WTC11 (cell line): ENCODE measurements around the gene RTP5. TPM values are rescaled to one million over a fixed set of nuclear protein-coding genes. Genes with fewer than 3 reads are reported as not detected.

Experiments
- ATAC-seq: fragments of 200-7000 bp; cut with Tn5 transposase; 2 replicates; pipeline ENCODE4 v1.10.0; 2021; ENCODE audit warnings: mild to moderate bottlenecking, moderate library complexity
- CTCF ChIA-PET: fragments of 300-600 bp; sonication (Branson Sonifier 250); formaldehyde crosslinking; loops from one replicate; lab custom pipeline; 2021; ENCODE audit warnings: antibody characterized with exemption; lab: Charles Lee
- POLR2A ChIA-PET: fragments of 350-600 bp; sonication (Branson Sonifier 250); formaldehyde crosslinking; loops from one replicate; lab custom pipeline; 2021; ENCODE audit warnings: antibody characterized with exemption; lab: Charles Lee
- DNase-seq: peaks from one replicate; pipeline ENCODE4 v3.0.0; 2021; ENCODE audit warnings: low spot score
- H3K27ac Mint-ChIP-seq: 2 replicates; pipeline ENCODE4 v1.8.0; 2021; ENCODE audit warnings: mixed read lengths
- H3K27me3 Mint-ChIP-seq: 2 replicates; pipeline ENCODE4 v1.8.0; 2021; ENCODE audit warnings: low read depth, mild to moderate bottlenecking, moderate library complexity, mixed read lengths
- H3K36me3 Mint-ChIP-seq: 2 replicates; pipeline ENCODE4 v1.8.0; 2021; ENCODE audit warnings: mixed read lengths
- H3K4me1 Mint-ChIP-seq: 2 replicates; pipeline ENCODE4 v1.8.0; 2022; ENCODE audit warnings: mixed read lengths
- H3K4me3 Mint-ChIP-seq: 2 replicates; pipeline ENCODE4 v1.8.0; 2021; ENCODE audit warnings: mild to moderate bottlenecking, moderate library complexity, mixed read lengths
- H3K9me3 Mint-ChIP-seq: 2 replicates; pipeline ENCODE4 v1.8.0; 2021; ENCODE audit warnings: mixed read lengths
- CDX4 ChIP-seq: fragments of 250-450 bp; sonication (Bioruptor Pico); IDR thresholded peaks from 2 replicates; pipeline ENCODE4 v1.9.0; 2021; ENCODE audit warnings: moderate library complexity, mild to moderate bottlenecking, inconsistent platforms, borderline replicate concordance
- NFE2L1 ChIP-seq: sonication (generic); formaldehyde crosslinking; IDR thresholded peaks from 2 replicates; pipeline ENCODE4 v1.8.1; 2023; ENCODE audit warnings: missing genetic modification reagents
- PRDM15 ChIP-seq: sonication (generic); formaldehyde crosslinking; IDR thresholded peaks from 2 replicates; pipeline ENCODE4 v1.8.0; 2022; ENCODE audit warnings: missing genetic modification reagents
- SP1 ChIP-seq: sonication (generic); formaldehyde crosslinking; conservative IDR thresholded peaks from 2 replicates; pipeline ENCODE4 v1.8.1; 2022; ENCODE audit warnings: missing genetic modification reagents
- TP53 ChIP-seq: sonication (generic); formaldehyde crosslinking; IDR thresholded peaks from 2 replicates; pipeline ENCODE4 v1.8.1; 2023; ENCODE audit warnings: mild to moderate bottlenecking, missing genetic modification reagents
- ZNF121 ChIP-seq: sonication (generic); formaldehyde crosslinking; IDR thresholded peaks from 2 replicates; pipeline ENCODE4 v1.8.0; 2023; ENCODE audit warnings: missing genetic modification reagents
- ZNF263 ChIP-seq: sonication (generic); formaldehyde crosslinking; IDR thresholded peaks from 2 replicates; pipeline ENCODE4 v1.8.1; 2022; ENCODE audit warnings: low read depth, mild to moderate bottlenecking, moderate library complexity, missing genetic modification reagents
- total RNA-seq: library from RNA; stranded (reverse); gene quantifications from 3 replicates; pipeline ENCODE4 v1.2.3, GENCODE V29; 2021
- TF ChIP-seq, protein P1 (sequence below): sonication (generic); formaldehyde crosslinking; IDR thresholded peaks from 2 replicates; pipeline ENCODE4 v1.8.0; 2022; ENCODE audit warnings: mild to moderate bottlenecking, missing genetic modification reagents
- TF ChIP-seq, protein P2 (sequence below): sonication (generic); formaldehyde crosslinking; IDR thresholded peaks from 2 replicates; pipeline ENCODE4 v1.8.0; 2023; ENCODE audit warnings: missing genetic modification reagents, mild to moderate bottlenecking, borderline replicate concordance
- TF ChIP-seq, protein P3 (sequence below): sonication (generic); formaldehyde crosslinking; IDR thresholded peaks from 2 replicates; pipeline ENCODE4 v1.8.0; 2022; ENCODE audit warnings: mild to moderate bottlenecking, missing genetic modification reagents

The RTP5 gene
- total RNA-seq, 1 experiment from 2014 or later, result not detected

- peaks cover 6% of the 10 kb centered on the region for H3K27me3 Mint-ChIP-seq
- H3K4me1 Mint-ChIP-seq, result peaks cover 10% of the 10 kb centered on the region; the same call in 1 of the 2 replicates
- no peak for TF ChIP-seq PRDM15 (CRISPR knock-in tag)
- peak; percentile 58; the same call in 1 of the 2 replicates for TF ChIP-seq ZNF121 (CRISPR knock-in tag)
- no peak for TF ChIP-seq SP1
- DNase-seq (no peak), ATAC-seq (peak; percentile 38)
- POLR2A ChIA-PET, result interaction anchor here (0.6 to 0.8 kb wide), 2 partner anchors 16 to 148 kb away, joined by 3 to 4 read pairs; no protein-coding TSS in a partner anchor
- peaks cover 4% of the 10 kb centered on the region; the same call in 1 of the 2 replicates for H3K36me3 Mint-ChIP-seq
- no peak overlapping the region for H3K27ac Mint-ChIP-seq
- CTCF ChIA-PET, result interaction anchor here (0.8 to 1.9 kb wide), 5 partner anchors 9 to 165 kb away, joined by 4 to 6 read pairs (median 4); partner anchors contain the start of genes D2HGDH and ING5
- no peak overlapping the region for H3K4me3 Mint-ChIP-seq
- H3K9me3 Mint-ChIP-seq, result peaks cover 16% of the 10 kb centered on the region
These were observed 2.5 kb upstream of the RTP5 start for GRCh38 chr2:241866790-241867645.

DNA sequence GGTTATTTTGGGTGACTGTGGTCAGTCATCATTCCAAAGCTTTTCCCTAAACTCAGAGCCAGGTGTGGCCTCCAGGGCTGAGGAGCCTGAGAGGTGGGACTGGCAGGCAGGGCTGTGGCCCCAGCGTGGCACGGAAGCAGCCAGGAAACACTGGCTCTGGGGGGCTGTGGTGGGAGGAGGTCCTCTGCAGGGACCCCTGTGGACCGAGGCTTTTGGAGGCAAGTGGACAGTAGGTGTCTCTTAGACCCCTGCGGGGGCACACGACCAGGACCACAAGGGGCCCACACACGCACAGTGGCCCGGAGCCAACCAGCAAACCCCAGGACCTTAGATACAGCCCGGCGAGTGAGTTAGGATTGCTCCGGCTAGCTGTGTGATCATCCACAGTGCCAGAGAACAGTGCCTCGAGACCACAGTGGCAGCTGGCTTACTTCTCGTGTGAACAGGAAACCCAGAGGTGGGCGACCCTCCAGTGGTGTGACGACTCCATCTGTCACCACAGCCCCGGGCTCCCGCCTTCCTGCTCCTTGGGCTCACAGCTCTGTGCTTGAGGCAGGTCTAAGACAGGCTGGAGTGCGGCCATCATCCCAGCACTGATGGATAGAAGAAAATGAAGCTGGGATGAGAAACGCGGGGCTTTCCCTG is 1.6 kb upstream of the RTP5 start:
- Mint-ChIP-seq H3K4me1 (peaks cover 6% of the 10 kb centered on the region; the same call in 1 of the 2 replicates), H3K27me3 (peaks cover 6% of the 10 kb centered on the region), H3K4me3 (no peak overlapping the region), H3K36me3 (peaks cover 4% of the 10 kb centered on the region; the same call in 1 of the 2 replicates), H3K9me3 (peaks cover 16% of the 10 kb centered on the region), H3K27ac (no peak overlapping the region)
- CTCF ChIA-PET, result interaction anchor here (0.7 to 1.9 kb wide), 3 partner anchors 9 to 134 kb away, joined by 3 to 6 read pairs (median 3); partner anchors contain the start of gene D2HGDH
- ATAC-seq (no peak), DNase-seq (no peak)
- POLR2A ChIA-PET, result interaction anchor here (0.6 kb wide), 1 partner anchor 149 kb away, joined by 3 read pairs; no protein-coding TSS in a partner anchor
- TF ChIP-seq, protein P1, sequence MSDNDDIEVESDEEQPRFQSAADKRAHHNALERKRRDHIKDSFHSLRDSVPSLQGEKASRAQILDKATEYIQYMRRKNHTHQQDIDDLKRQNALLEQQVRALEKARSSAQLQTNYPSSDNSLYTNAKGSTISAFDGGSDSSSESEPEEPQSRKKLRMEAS, result no peak
- TF ChIP-seq, protein P2, sequence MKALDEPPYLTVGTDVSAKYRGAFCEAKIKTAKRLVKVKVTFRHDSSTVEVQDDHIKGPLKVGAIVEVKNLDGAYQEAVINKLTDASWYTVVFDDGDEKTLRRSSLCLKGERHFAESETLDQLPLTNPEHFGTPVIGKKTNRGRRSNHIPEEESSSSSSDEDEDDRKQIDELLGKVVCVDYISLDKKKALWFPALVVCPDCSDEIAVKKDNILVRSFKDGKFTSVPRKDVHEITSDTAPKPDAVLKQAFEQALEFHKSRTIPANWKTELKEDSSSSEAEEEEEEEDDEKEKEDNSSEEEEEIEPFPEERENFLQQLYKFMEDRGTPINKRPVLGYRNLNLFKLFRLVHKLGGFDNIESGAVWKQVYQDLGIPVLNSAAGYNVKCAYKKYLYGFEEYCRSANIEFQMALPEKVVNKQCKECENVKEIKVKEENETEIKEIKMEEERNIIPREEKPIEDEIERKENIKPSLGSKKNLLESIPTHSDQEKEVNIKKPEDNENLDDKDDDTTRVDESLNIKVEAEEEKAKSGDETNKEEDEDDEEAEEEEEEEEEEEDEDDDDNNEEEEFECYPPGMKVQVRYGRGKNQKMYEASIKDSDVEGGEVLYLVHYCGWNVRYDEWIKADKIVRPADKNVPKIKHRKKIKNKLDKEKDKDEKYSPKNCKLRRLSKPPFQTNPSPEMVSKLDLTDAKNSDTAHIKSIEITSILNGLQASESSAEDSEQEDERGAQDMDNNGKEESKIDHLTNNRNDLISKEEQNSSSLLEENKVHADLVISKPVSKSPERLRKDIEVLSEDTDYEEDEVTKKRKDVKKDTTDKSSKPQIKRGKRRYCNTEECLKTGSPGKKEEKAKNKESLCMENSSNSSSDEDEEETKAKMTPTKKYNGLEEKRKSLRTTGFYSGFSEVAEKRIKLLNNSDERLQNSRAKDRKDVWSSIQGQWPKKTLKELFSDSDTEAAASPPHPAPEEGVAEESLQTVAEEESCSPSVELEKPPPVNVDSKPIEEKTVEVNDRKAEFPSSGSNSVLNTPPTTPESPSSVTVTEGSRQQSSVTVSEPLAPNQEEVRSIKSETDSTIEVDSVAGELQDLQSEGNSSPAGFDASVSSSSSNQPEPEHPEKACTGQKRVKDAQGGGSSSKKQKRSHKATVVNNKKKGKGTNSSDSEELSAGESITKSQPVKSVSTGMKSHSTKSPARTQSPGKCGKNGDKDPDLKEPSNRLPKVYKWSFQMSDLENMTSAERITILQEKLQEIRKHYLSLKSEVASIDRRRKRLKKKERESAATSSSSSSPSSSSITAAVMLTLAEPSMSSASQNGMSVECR, result no peak
- TF ChIP-seq, protein P3, sequence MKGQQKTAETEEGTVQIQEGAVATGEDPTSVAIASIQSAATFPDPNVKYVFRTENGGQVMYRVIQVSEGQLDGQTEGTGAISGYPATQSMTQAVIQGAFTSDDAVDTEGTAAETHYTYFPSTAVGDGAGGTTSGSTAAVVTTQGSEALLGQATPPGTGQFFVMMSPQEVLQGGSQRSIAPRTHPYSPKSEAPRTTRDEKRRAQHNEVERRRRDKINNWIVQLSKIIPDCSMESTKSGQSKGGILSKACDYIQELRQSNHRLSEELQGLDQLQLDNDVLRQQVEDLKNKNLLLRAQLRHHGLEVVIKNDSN (CRISPR knock-in tag), result no peak
- no peak for TF ChIP-seq NFE2L1
- no peak for TF ChIP-seq ZNF263
- no peak for TF ChIP-seq CDX4 (CRISPR knock-in tag)
- TF ChIP-seq TP53 (CRISPR knock-in tag), result no peak
